Prostate gland (tissue), 2 donors: ENCODE measurements around the gene LBHD1. TPM values are rescaled to one million over a fixed set of nuclear protein-coding genes. Genes with fewer than 3 reads are reported as not detected.
"Not testable (repeated sequence)": the region's sequence is repeated elsewhere in the genome, so short reads cannot be mapped to it uniquely, and the experiment has no call there.

ENCODE experiments used
- DNase-seq: peaks from one replicate; pipeline ENCODE4 v3.0.0-alpha.2; 2019; ENCODE audit warnings: low spot score
- H3K27ac ChIP-seq, 2 donors: fragments of 200-600 bp; sonication (generic); 2 replicates each; pipeline ENCODE4 v1.5.1; 2017 to 2019
- H3K27me3 ChIP-seq: fragments of 200-600 bp; sonication (generic); replicated peaks from 2 replicates; pipeline ENCODE4 v1.5.1; 2019; ENCODE audit not compliant: insufficient read depth
- H3K36me3 ChIP-seq, 2 donors: fragments of 200-600 bp; sonication (generic); 1 replicate in 1 of 2; 2 replicates in 1 of 2; pipeline versions ENCODE4 v1.5.1 to v1.8.1; 2017 to 2019
- H3K4me1 ChIP-seq: fragments of 200-600 bp; sonication (generic); replicated peaks from 2 replicates; pipeline ENCODE4 v1.5.1; 2019
- H3K4me3 ChIP-seq, 2 donors: fragments of 200-600 bp; sonication (generic); 2 replicates each; pipeline ENCODE4 v1.5.1; 2017 to 2019
- H3K9me3 ChIP-seq: fragments of 200-600 bp; sonication (generic); 2 replicates; pipeline ENCODE4 v1.5.1; 2017
- POLR2A ChIP-seq: fragments of 450-650 bp; IDR thresholded peaks from one replicate; pipeline ENCODE4 v1.6.1; 2016; ENCODE audit warnings: antibody characterized with exemption, mild to moderate bottlenecking
- POLR2AphosphoS5 ChIP-seq: sonication (generic); formaldehyde crosslinking; IDR thresholded peaks from one replicate; pipeline ENCODE4 v1.6.1; 2017; ENCODE audit warnings: antibody characterized with exemption
- WGBS: methylation state at CpG from one replicate; pipeline ENCODE4 v1.1.5; 2018; 5-methylcytosine and 5-hydroxymethylcytosine counted together
- intact Hi-C: fragments of 100-400 bp; cut with DNase I; formaldehyde crosslinking; loops from one replicate; pipeline ENCODE4 v1.14.2; 2022
- total RNA-seq, 2 donors: library from RNA; depleted of rRNA; stranded (reverse); fragments of >200 nt; gene quantifications; one replicate each; pipeline ENCODE4 v1.1.0, GENCODE V29; 2016
- TF ChIP-seq, protein P1 (sequence below), 4 experiments: fragments of 200-600 bp in 2 of 4; fragments of 450-650 bp in 2 of 4; sonication (generic) in 2 of 4; IDR thresholded peaks; 1 replicate in 3 of 4; 2 replicates in 1 of 4; pipeline ENCODE4 v1.5.1; 2016 to 2019; ENCODE audit warnings: antibody characterized with exemption in 4 of 4, mild to moderate bottlenecking in 2 of 4, moderate library complexity in 2 of 4

LBHD1 gene
- total RNA-seq, 2 donors from 2014 or later, result 7.1 to 10.2 TPM

GRCh38 chr11:62677156-62677555 lies 5.1 kb upstream of the LBHD1 start:
- Histone ChIP-seq H3K4me1 (peaks cover 16% of the 10 kb centered on the region), H3K9me3 (no peaks in the 10 kb centered on the region), H3K4me3 (no peak overlapping the region), H3K27ac (no peak overlapping the region), H3K27me3 (no peaks in the 10 kb centered on the region), H3K36me3 (no peaks in the 10 kb centered on the region)
- no peak for TF ChIP-seq POLR2AphosphoS5
- TF ChIP-seq, protein P1, sequence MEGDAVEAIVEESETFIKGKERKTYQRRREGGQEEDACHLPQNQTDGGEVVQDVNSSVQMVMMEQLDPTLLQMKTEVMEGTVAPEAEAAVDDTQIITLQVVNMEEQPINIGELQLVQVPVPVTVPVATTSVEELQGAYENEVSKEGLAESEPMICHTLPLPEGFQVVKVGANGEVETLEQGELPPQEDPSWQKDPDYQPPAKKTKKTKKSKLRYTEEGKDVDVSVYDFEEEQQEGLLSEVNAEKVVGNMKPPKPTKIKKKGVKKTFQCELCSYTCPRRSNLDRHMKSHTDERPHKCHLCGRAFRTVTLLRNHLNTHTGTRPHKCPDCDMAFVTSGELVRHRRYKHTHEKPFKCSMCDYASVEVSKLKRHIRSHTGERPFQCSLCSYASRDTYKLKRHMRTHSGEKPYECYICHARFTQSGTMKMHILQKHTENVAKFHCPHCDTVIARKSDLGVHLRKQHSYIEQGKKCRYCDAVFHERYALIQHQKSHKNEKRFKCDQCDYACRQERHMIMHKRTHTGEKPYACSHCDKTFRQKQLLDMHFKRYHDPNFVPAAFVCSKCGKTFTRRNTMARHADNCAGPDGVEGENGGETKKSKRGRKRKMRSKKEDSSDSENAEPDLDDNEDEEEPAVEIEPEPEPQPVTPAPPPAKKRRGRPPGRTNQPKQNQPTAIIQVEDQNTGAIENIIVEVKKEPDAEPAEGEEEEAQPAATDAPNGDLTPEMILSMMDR (IDR thresholded peaks at IDR 0.05), result no peak
- TF ChIP-seq POLR2A, result no peak
- DNase-seq, result no peak
- 67% methylated on average over 6 of the region's 6 CpGs for WGBS
- intact Hi-C loops, result no loop called here

GRCh38 chr11:62676698-62677097 lies 4.6 kb upstream of the LBHD1 start:
- no peak for DNase-seq
- 51% methylated on average over 6 of the region's 6 CpGs for WGBS
- Histone ChIP-seq H3K27ac (no peak overlapping the region), H3K4me1 (peaks cover 16% of the 10 kb centered on the region), H3K27me3 (no peaks in the 10 kb centered on the region), H3K4me3 (no peak overlapping the region), H3K9me3 (no peaks in the 10 kb centered on the region), H3K36me3 (no peaks in the 10 kb centered on the region)
- intact Hi-C loops, result no loop called here
- TF ChIP-seq POLR2AphosphoS5, result no peak
- TF ChIP-seq, protein P1 (IDR thresholded peaks at IDR 0.05), result no peak
- TF ChIP-seq POLR2A, result no peak

DNA sequence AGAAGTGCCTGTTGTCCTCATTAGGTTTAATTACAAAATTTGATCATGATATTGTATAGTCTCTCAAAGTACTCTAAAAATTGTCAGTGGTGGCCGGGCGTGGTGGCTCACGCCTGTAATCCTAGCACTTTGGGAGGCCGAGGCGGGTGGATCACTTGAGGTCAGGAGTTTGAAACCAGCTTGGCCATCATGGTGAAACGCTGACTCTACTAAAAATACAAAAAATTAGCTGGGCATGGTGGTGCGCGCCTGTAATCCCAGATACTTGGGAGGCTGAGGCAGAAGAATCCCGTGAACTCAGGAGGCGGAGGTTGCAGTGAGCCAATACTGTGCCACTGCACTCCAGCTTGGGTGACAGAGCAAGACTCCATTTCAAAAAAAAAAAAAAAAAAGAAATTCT lies 3.3 kb upstream of the LBHD1 start:
- H3K4me1 ChIP-seq, result peaks cover 18% of the 10 kb centered on the region
- 91% methylated on average over 10 of the region's 10 CpGs for WGBS
- intact Hi-C loops, DNase-seq, H3K4me3 ChIP-seq, H3K9me3 ChIP-seq, H3K27ac ChIP-seq, H3K36me3 ChIP-seq, H3K27me3 ChIP-seq: not testable (repeated sequence)

GRCh38 chr11:62673196-62673525 lies 1.1 kb upstream of the LBHD1 start:
- no peaks in the 10 kb centered on the region for H3K9me3 ChIP-seq
- WGBS, result 62% methylated on average over 2 of the region's 2 CpGs
- H3K36me3 ChIP-seq, result no peaks in the 10 kb centered on the region
- H3K4me1 ChIP-seq, result peaks cover 18% of the 10 kb centered on the region
- no peaks in the 10 kb centered on the region for H3K27me3 ChIP-seq
- no peak for DNase-seq
- no peak overlapping the region for H3K27ac ChIP-seq
- TF ChIP-seq POLR2AphosphoS5, result no peak
- TF ChIP-seq, protein P1 (IDR thresholded peaks at IDR 0.05), result no peak
- TF ChIP-seq POLR2A, result no peak
- H3K4me3 ChIP-seq, result no peak overlapping the region
- intact Hi-C loops, result no loop called here

- peaks cover 19% of the 10 kb centered on the region for H3K4me1 ChIP-seq
These were observed 845 bp downstream of the LBHD1 start for GRCh38 chr11:62671236-62671607.

More at GRCh38 chr11:62671236-62671607, 845 bp downstream of the LBHD1 start:
- H3K27me3 ChIP-seq, result no peaks in the 10 kb centered on the region
- H3K36me3 ChIP-seq, result no peaks in the 10 kb centered on the region
- no peak for DNase-seq
- TF ChIP-seq, protein P1 (IDR thresholded peaks at IDR 0.05), result no peak
- TF ChIP-seq POLR2AphosphoS5 (no peak), POLR2A (no peak)
- under 1% methylated on average over 17 of the region's 17 CpGs for WGBS
- intact Hi-C loops, result no loop called here
- peak overlapping the region; percentile 61 to 69 for H3K4me3 ChIP-seq
- H3K9me3 ChIP-seq, result no peaks in the 10 kb centered on the region
- H3K27ac ChIP-seq, result peak overlapping the region; percentile 82 to 87
